ENCODE results near the gene ACSM2B.
"Not testable (repeated sequence)": the region's sequence is repeated elsewhere in the genome, so short reads cannot be mapped to it uniquely, and the experiment has no call there.

Gene ACSM2B

GRCh38 chr16:20576145-20576544 lies at the start of gene ACSM2B:
Gene ACSM2B (minus strand): TSS chr16:20576367. CDS start chr16:20564845, 11,522 bp downstream.
- not testable (repeated sequence) for DNase-seq (ENCODE audit: low read depth in 3 of 3)

DNA sequence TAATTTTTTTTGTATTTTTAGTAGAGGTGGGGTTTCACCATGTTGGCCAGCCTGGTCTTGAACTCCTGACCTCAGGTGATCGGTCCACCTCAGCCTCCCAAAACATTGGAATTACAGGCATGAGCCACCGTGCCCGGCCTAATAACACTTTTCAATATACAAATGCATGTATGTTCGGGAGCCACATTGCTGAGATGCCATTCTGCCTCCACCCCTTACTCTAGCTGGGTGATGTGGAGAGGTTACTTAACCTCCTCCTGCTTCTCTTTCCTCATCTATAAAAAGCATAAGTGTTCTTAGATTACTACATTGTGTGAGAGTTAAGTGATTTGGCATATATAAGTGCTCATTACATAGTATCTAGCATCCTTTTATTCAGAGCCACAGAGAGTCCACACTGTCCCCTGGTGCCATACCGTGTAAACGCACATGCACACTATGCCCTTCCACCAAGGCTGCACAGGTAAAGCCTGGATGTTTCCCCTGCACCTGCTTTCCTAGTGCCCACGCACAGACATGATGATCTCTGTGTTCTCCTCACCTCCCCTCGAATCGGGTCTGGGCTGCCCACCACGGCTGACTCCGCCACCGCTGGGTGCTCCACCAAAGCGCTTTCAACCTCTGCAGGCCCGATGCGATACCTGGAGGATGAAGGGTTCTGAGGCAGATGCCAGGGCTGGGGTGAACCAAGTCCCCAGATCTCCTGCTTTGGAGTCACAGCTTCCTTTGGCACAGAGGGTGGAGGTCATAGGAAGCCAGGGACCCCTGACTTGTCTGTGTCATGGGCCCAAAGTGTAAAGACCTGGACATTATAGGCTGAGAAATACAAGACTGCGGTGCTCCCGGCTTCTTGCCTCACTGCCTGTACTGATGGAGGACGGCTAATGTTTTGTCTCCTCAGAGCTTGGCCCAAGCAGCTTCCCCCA lies 49.0 kb upstream of the ACSM2B start:
- DNase-seq (ENCODE audit: low read depth in 3 of 3), result no peak

GRCh38 chr16:20624205-20624604 lies 48.0 kb upstream of the ACSM2B start:
- no peak for DNase-seq (ENCODE audit: low read depth in 3 of 3)

- no peak for DNase-seq (ENCODE audit: low read depth in 3 of 3)
Observed at GRCh38 chr16:20622498-20622870, 46.3 kb upstream of the ACSM2B start.

- DNase-seq (ENCODE audit: low read depth in 3 of 3), result no peak
Observed at GRCh38 chr16:20621406-20621805, 45.2 kb upstream of the ACSM2B start.

DNA sequence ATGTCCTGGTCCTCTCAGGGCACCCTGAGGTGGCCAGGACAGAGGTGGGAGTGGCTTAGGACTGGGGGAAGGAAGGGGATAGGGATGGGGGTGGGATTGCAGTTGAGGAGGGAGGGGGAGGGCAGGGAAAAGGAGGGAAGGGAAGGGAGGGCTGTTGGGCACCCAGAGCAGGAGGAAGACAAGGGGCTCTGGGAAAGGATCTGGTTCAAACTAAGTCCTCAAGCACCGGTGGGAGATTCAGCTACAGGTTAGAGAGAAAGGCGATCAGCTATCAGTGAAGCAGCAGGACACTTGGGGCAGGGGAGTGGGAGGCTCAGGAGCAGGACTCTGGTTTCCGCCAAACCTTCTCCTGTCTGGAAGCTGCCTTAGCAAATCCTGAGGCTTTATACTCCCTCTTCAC lies 44.6 kb upstream of the ACSM2B start:
- DNase-seq (ENCODE audit: low read depth in 3 of 3), result no peak

- DNase-seq (ENCODE audit: low read depth in 3 of 3), result no peak
Observed at GRCh38 chr16:20620003-20620402, 43.8 kb upstream of the ACSM2B start.

- DNase-seq (ENCODE audit: low read depth in 3 of 3), result no peak
Observed at GRCh38 chr16:20617271-20617670, 41.1 kb upstream of the ACSM2B start.

DNA sequence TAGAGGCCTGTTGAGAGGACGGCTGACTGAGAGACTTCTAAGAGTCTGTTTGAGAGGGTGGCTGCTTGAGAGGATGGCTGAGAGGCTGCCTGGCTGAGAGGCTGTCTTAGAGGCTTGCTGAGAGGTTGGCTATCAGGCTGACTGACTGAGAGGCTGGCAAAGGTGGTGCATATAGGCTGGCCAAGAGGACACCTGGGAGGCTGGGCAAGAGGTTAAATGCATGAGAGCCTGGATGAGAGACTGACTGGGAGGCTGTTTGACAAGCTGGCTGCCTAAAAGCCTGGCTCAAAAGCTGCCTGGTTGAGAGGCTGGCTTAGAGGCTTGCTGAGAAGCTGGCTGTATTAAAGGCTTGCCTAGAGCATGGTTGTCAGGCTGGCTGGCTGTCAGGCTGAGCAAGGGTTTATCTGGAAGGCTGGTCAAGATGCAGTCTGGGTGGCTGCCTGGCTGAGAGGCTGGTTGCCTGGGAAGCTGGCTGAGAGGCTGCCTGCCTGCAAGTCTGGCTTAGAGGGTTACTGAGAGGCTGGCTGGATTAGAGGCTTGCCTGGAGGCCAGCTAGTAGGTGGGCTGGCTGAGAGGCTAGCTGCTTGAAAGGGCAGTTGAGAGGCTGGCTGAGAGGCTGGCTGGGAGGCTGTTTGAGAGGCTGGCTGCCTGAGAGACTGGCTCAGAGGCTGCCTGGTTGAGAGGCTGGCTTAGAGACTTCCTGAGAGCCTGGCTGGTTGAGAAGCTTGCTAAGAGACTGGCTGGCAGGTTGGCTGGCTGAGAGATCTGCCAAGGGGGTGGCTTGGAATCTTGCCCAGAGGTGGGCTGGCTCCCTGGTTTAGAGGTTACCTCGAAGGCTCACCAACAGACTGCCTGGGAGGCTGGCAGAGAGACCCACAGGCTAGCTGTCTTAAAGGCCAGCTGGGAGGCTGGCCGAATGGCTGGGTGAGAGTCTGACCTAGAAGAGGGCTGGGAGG lies 38.3 kb upstream of the ACSM2B start:
- DNase-seq (ENCODE audit: low read depth in 3 of 3), result no peak

- DNase-seq (ENCODE audit: low read depth in 3 of 3), result no peak
Observed at GRCh38 chr16:20613481-20614185, 37.5 kb upstream of the ACSM2B start.

DNA sequence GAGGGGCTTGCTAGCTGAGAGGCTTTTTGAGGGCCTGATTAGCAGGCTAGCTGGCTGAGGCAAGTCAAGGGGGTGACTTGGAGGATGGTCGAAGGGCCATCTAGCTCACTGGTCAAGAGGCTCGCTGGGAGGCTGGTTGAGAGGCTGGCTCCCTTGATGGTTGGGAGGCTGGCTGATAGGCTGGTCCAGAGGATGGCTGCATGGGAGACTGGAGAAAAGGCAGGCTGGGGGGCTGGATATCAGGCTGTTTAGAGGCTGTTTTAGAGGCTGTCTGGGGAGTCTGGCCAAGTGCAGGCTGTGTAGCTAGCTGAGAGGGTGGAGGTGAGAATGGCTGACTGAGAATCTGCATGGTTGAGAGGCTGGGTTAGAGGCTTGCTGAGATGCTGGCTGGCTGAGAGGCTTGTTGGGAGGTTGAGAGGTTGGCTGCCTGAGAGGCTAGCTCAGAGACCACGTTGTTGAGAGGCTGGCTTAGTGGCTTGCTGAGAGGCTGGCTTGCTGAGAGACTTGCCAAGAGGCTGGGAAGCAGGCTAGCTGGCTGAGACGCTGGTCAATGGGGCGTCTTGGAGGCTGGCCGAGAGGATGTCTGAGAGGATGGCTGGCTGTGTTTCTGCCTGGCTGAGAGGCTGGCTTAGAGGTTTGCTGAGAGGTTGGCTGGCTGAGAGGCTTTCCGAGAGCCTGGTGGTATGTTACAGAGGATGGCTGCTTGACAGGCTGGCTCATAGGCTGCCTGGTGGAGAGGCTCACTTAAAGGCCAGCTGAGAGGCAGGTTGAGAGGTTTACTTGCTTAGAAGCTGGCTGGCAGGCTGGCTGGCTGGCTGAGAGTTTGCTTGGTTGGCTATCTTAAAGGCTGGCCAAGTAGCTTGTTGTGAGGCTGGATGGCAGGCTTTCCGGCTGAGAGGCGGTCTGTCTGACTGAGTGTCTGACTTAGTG lies 36.6 kb upstream of the ACSM2B start:
- no peak for DNase-seq (ENCODE audit: low read depth in 3 of 3)

- no peak for DNase-seq (ENCODE audit: low read depth in 3 of 3)
Observed at GRCh38 chr16:20611975-20612481, 35.9 kb upstream of the ACSM2B start.

GRCh38 chr16:20611350-20611902 lies 35.3 kb upstream of the ACSM2B start:
- DNase-seq (ENCODE audit: low read depth in 3 of 3), result no peak

DNA sequence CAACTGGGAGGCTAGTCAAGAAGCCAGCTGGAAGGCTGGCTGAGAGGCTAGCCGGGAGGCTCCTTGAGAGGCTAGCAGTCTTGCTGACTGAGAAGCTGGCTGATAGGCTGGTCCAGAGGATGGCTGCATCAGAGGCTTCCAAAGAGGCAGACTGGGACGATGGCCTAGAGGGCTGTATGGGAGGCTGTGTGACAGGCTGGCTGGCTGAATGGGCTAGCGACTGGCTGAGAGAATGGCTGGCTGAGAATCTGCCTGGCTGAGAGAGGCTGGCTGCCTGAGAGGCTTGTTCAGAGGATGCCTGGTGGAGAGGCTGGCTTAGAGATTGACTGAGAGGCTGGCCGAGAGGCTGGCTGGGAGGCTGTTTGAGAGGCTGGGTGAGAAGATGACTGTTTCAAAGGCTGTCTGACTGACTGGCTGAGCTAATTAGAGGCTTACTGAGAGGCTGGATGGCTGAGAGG lies 34.8 kb upstream of the ACSM2B start:
- DNase-seq (ENCODE audit: low read depth in 3 of 3), result no peak

DNA sequence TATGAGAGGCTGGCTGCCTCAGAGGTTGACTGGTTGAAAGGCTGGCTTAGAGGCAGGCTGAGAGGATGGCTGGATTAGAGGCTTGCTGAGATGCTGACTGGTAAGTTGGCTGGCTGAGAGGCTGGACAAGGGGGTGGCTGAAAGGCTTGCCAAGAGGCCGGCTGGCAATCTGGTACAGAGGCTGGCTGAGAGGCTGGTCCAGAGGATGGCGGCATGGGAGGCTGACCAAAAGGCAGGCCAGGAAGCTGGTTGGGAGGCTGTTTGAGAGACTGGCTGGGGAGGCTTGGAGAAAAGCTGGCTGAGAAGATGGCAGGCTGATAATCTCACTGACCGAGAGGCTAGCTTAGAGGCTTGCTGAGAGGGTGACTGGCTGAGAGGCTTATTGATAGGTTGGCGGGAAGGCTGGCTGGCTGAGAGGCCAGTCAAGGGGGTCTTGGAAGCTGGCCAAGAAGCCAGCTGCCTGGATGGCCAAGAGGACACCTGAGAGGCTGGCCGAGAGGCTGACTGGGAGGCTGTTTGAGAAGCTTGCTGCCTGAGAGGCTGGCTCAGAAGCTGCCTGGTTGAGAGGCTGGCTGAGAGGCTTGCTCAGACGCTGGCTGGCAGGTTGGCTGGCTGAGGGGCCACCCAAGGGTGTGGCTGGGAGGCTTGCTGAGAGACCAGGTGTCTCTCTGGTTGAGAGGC lies 34.2 kb upstream of the ACSM2B start:
- DNase-seq (ENCODE audit: low read depth in 3 of 3), result no peak

DNA sequence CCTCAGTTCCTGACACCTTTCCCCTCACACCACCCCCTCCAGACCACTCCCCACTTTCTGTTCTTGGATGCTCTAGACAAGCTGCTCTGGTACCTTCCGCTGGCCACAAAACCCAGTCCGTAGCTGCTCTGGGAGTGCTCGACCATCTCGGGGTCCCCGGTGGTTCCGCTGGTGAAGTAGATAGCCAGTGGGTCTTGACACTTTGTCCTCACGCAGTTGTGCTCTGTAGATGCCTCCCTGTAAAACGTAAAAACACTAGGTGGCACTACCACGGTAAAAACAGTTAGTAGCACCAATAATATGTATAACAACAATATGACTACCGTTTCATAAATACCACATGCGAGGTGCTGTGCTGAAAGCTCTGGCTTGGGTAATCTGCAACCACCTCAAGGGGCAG lies 26.0 kb upstream of the ACSM2B start:
- DNase-seq (ENCODE audit: low read depth in 3 of 3), result not testable (repeated sequence)

GRCh38 chr16:20599475-20599874 lies 23.3 kb upstream of the ACSM2B start:
- not testable (repeated sequence) for DNase-seq (ENCODE audit: low read depth in 3 of 3)

- DNase-seq (ENCODE audit: low read depth in 3 of 3), result no peak
Observed at GRCh38 chr16:20598832-20599469, 22.8 kb upstream of the ACSM2B start.

DNA sequence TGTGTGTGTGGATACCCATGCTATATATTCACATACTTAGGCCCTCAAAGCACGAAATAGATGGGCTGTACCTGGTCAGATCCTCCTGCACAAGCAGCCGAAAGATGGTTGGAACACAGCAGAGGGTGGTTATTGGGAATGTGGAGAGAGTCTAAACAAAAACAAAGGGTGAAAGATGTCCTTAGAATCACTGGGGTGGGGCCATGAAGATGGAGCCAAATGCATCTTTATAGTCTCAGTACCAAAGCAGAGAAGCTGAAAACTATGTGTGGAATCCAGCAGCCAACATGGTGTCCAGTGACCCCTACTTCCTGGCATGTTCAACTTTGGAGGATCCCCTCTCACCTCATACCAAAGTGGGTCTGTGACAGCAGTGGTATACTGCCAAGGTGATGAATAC lies 19.5 kb upstream of the ACSM2B start:
- not testable (repeated sequence) for DNase-seq (ENCODE audit: low read depth in 3 of 3)

Measured in stimulated activated CD4-positive, alpha-beta T cell treated with anti-CD3 and anti-CD28 coated beads, TNF-alpha, amount 100 ng/mL, for 24 hours (primary cell).